ENCODE data around the gene MRAP2.

The MRAP2 gene

DNA sequence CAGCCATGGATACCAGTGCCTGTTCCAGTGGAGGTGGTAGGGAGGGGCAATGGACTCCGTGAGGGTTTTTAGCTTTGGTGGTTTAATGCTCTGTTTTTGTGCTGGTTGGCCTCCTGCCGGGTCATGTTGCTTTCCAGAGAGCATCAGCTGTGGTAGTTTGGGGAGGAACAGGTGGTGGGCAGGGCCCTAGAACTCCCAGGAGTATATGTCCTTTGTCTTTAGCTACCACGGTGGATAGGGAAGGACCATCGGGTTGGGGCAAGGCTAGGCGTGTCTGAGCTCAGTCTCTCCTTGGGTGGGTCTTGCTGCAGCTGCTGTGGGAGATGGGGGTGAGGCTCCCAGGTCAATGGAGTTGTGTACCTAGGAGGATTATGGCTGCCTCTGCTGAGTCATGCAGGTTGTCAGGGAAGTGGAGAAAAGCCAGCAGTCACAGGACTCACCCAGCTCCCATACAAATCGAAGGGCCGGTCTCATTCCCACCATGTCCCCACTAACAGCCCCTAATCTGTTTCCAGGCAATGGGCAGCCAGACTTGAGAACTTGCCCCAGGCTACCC is 38.9 kb downstream of the MRAP2 start:
- Histone ChIP-seq H3K4me3 (replicated peaks; ENCODE audit: low read depth, low read length) (no peak overlapping the region), H3K27me3 (replicated peaks; ENCODE audit: control insufficient read depth, insufficient read depth, low read length) (no peaks in the 10 kb centered on the region), H3K36me3 (ENCODE audit: control insufficient read depth, insufficient read depth, low read length) (no peaks in the 10 kb centered on the region)
- no peak for DNase-seq (ENCODE audit: extremely low read depth, insufficient read length)
- TF ChIP-seq, protein P1, sequence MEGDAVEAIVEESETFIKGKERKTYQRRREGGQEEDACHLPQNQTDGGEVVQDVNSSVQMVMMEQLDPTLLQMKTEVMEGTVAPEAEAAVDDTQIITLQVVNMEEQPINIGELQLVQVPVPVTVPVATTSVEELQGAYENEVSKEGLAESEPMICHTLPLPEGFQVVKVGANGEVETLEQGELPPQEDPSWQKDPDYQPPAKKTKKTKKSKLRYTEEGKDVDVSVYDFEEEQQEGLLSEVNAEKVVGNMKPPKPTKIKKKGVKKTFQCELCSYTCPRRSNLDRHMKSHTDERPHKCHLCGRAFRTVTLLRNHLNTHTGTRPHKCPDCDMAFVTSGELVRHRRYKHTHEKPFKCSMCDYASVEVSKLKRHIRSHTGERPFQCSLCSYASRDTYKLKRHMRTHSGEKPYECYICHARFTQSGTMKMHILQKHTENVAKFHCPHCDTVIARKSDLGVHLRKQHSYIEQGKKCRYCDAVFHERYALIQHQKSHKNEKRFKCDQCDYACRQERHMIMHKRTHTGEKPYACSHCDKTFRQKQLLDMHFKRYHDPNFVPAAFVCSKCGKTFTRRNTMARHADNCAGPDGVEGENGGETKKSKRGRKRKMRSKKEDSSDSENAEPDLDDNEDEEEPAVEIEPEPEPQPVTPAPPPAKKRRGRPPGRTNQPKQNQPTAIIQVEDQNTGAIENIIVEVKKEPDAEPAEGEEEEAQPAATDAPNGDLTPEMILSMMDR (IDR thresholded peaks at IDR 0.05; ENCODE audit: insufficient read depth, low read length, poor library complexity, severe bottlenecking) = no peak

DNA sequence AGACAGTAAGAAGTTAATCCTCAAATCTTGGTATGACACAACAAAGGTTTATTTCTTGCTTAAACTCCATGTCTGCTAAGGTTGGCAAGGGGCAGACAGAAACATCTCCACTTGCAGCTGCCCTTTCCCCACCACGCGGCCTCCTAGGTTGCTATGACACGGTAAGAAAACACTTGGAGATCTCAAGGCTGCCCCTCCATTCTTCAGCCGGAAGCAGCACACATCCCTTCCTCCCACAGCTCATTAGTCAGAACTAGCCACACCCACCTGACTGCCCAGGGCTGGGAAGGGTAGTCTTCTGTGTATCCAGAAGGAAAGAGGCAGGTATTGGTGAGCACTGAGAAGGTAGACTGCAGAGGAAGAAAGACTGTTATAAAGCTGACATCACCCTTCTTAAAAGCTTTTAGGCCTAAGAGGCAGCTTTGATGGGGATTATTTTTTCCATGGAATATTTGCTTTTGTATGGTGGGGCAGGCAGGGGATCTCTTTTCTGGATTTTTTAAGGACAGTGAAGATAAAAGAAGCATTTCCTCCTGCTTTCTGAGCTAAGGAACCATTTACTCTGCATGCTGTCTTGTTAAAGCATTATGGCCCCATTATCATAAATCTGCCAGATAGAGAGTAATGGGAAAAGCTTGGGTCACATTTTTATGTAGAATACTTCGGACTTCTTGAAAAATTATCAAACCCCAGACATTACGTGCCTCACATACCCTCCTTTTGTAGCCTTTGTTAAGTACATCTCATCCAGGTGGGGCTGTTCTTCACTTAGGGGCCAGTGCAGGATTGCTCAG is 41.6 kb downstream of the MRAP2 start:
- Histone ChIP-seq H3K36me3 (ENCODE audit: control insufficient read depth, insufficient read depth, low read length) (no peaks in the 10 kb centered on the region), H3K27me3 (replicated peaks; ENCODE audit: control insufficient read depth, insufficient read depth, low read length) (no peaks in the 10 kb centered on the region), H3K4me3 (replicated peaks; ENCODE audit: low read depth, low read length) (no peak overlapping the region)
- TF ChIP-seq, protein P1 (IDR thresholded peaks at IDR 0.05; ENCODE audit: insufficient read depth, low read length, poor library complexity, severe bottlenecking) = no peak
- no peak for DNase-seq (ENCODE audit: extremely low read depth, insufficient read length)

DNA sequence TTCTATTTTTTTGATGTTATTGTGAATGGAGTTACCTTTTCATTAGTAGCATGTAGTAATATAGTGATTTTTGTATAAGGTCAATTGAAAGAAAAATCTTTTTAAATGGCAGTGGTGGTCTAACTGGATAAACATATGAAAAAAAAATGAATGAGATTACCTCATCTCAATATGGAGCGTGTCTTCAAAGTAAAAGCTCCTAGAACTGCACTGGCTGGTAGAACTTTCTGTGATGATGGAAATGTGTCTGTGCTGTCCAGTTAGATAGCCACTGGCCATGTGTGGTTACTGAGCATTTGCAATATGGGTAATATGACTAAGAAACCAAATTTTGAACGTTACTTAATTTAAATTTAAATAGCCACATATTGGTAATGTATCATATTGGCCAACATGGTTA is 44.1 kb downstream of the MRAP2 start:
- Histone ChIP-seq H3K36me3 (ENCODE audit: control insufficient read depth, insufficient read depth, low read length) (no peaks in the 10 kb centered on the region), H3K4me3 (replicated peaks; ENCODE audit: low read depth, low read length) (no peak overlapping the region), H3K27me3 (replicated peaks; ENCODE audit: control insufficient read depth, insufficient read depth, low read length) (no peaks in the 10 kb centered on the region)
- no peak for DNase-seq (ENCODE audit: extremely low read depth, insufficient read length)
- TF ChIP-seq, protein P1 (IDR thresholded peaks at IDR 0.05; ENCODE audit: insufficient read depth, low read length, poor library complexity, severe bottlenecking) = no peak

DNA sequence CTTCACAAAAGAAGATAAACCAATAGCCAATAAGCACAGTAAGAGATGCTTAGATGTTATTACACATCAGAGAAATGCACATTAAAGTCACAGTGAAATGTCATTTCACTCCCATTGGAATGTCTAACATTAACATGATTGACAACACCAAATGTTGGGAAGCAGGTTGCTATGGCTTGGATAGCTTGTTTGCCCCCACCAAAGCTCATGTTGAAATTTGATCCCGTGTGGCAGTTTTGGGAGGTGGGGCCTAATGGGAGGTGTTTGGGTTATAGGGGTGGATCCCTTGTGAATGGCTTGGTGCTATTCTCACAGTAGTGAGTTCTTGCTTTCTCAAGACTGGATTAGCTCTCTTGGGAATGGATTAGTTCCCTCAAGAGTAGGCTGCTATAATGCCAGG is 44.8 kb downstream of the MRAP2 start:
- no peak for DNase-seq (ENCODE audit: extremely low read depth, insufficient read length)
- TF ChIP-seq, protein P1 (IDR thresholded peaks at IDR 0.05; ENCODE audit: insufficient read depth, low read length, poor library complexity, severe bottlenecking) = no peak
- no peak overlapping the region for H3K4me3 ChIP-seq (replicated peaks; ENCODE audit: low read depth, low read length)
- no peaks in the 10 kb centered on the region for H3K27me3 ChIP-seq (replicated peaks; ENCODE audit: control insufficient read depth, insufficient read depth, low read length)
- H3K36me3 ChIP-seq (ENCODE audit: control insufficient read depth, insufficient read depth, low read length) = no peaks in the 10 kb centered on the region

DNA sequence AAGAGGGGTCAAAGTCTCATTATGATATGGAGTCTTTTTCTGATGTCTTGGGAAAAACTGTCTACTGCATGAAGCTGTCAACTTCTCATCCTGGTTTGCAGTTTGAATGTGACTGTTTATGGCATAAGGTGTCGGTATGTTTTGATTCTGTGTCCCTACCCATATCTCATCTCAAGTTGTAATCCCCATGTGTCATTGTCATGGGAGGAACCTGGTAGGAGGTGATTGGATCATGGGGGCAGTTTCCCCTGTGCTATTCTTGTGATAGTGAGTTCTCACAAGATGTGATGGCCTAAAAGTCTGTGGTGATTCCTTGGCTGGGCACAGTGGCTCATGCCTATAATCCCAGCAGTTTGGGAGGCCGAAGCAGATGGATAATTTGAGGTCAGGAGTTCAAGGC is 47.6 kb downstream of the MRAP2 start:
- no peaks in the 10 kb centered on the region for H3K27me3 ChIP-seq (replicated peaks; ENCODE audit: control insufficient read depth, insufficient read depth, low read length)
- TF ChIP-seq, protein P1 (IDR thresholded peaks at IDR 0.05; ENCODE audit: insufficient read depth, low read length, poor library complexity, severe bottlenecking) = no peak
- H3K36me3 ChIP-seq (ENCODE audit: control insufficient read depth, insufficient read depth, low read length) = no peaks in the 10 kb centered on the region
- H3K4me3 ChIP-seq (replicated peaks; ENCODE audit: low read depth, low read length) = no peak overlapping the region
- DNase-seq (ENCODE audit: extremely low read depth, insufficient read length) = no peak

Data from GM06990 (cell line).